ENCODE results near the gene KIF6. TPM values are rescaled to one million over a fixed set of nuclear protein-coding genes. Genes with fewer than 3 reads are reported as not detected.

The KIF6 gene
- polyA plus RNA-seq, 2 of the 4 experiments (the other 2 are of a cell fraction) = 0.05 to 0.39 TPM

- ATAC-seq = no peak
- CTCF ChIA-PET = no interaction called here
- H3K4me2 ChIP-seq = no peak overlapping the region
- POLR2A ChIA-PET = no interaction called here
- H3K27ac ChIP-seq = no peak overlapping the region
- DNase-seq (ENCODE audit: low read depth in 1 of 2, low spot score in 1 of 2) = no peak
- no peaks in the 10 kb centered on the region for H3K4me1 ChIP-seq
- no peak for FAIRE-seq
- no peaks in the 10 kb centered on the region for H3K9me3 ChIP-seq
- no peak for TF ChIP-seq GATA3 (IDR thresholded peaks at IDR 0.05; ENCODE audit: borderline replicate concordance)
- peak; percentile 20 for TF ChIP-seq MAFK (IDR thresholded peaks at IDR 0.05; ENCODE audit: partially characterized antibody)
- no peak overlapping the region for H3K4me3 ChIP-seq
These were observed 321.9 kb downstream of the KIF6 start for GRCh38 chr6:39403304-39403703.

GRCh38 chr6:39402239-39402751 is 322.9 kb downstream of the KIF6 start:
- H3K9me3 ChIP-seq = no peaks in the 10 kb centered on the region
- H3K4me3 ChIP-seq = no peak overlapping the region
- no peaks in the 10 kb centered on the region for H3K4me1 ChIP-seq
- WGBS (ENCODE audit: missing lambda C conversion rate) = 49% methylated on average over 5 of the region's 7 CpGs
- TF ChIP-seq ZNF302 (CRISPR knock-in tag; IDR thresholded peaks at IDR 0.05) (no peak), FOSB (CRISPR knock-in tag; IDR thresholded peaks at IDR 0.05) (no peak), RNF2 (IDR thresholded peaks at IDR 0.05; ENCODE audit: borderline replicate concordance, low read depth) (no peak), EHF (CRISPR knock-in tag; IDR thresholded peaks at IDR 0.05) (no peak), HDAC2 (IDR thresholded peaks at IDR 0.05) (no peak)
- TF ChIP-seq, protein P1, sequence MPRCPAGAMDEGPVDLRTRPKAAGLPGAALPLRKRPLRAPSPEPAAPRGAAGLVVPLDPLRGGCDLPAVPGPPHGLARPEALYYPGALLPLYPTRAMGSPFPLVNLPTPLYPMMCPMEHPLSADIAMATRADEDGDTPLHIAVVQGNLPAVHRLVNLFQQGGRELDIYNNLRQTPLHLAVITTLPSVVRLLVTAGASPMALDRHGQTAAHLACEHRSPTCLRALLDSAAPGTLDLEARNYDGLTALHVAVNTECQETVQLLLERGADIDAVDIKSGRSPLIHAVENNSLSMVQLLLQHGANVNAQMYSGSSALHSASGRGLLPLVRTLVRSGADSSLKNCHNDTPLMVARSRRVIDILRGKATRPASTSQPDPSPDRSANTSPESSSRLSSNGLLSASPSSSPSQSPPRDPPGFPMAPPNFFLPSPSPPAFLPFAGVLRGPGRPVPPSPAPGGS (IDR thresholded peaks at IDR 0.05) = no peak
- POLR2A ChIA-PET = no interaction called here
- ATAC-seq = no peak
- DNase-seq (ENCODE audit: low read depth in 1 of 2, low spot score in 1 of 2) = no peak
- FAIRE-seq = no peak
- no peak overlapping the region for H3K27ac ChIP-seq
- no peak overlapping the region for H3K4me2 ChIP-seq
- CTCF ChIA-PET = interaction anchor here (1.3 kb wide), 1 partner anchor 41 kb away, joined by 4 read pairs; no protein-coding TSS in a partner anchor

DNA sequence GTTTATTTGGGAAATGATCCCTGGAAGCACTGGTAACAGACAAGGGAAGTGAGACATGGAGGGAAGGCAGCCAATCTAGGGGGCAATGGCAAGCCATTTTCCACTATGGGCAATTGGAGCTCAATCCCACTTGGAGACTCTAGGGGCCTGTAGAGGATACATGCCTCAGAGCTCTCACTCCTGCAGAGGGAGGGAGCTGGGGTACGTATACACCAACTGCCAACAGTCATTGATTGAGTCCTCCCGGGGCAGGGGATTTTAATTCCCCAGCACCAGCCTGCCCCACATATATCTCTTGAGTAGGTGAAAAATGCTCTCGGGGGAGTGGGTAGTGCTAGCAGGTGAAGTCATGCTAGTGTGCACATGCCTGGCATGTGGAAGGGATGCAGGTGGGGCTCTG is 323.8 kb downstream of the KIF6 start:
- ChIA-PET CTCF (interaction anchor here (1.3 kb wide), 1 partner anchor 40 kb away, joined by 4 read pairs; no protein-coding TSS in a partner anchor), POLR2A (no interaction called here)
- 68% methylated on average over 3 of the region's 3 CpGs for WGBS (ENCODE audit: missing lambda C conversion rate)
- FAIRE-seq = no peak
- Histone ChIP-seq H3K27ac (no peak overlapping the region), H3K4me2 (no peak overlapping the region), H3K9me3 (no peaks in the 10 kb centered on the region), H3K4me1 (no peaks in the 10 kb centered on the region), H3K4me3 (no peak overlapping the region)
- DNase-seq (ENCODE audit: low read depth in 1 of 2, low spot score in 1 of 2) = no peak
- ATAC-seq = no peak
- TF ChIP-seq EHF (CRISPR knock-in tag; IDR thresholded peaks at IDR 0.05) (no peak), POLR2A (IDR thresholded peaks at IDR 0.05; ENCODE audit: low read length) (no peak), BHLHE40 (IDR thresholded peaks at IDR 0.05; ENCODE audit: low read depth, low read length) (no peak), FOSL2 (IDR thresholded peaks at IDR 0.05) (no peak), FOSL2 (CRISPR knock-in tag; IDR thresholded peaks at IDR 0.05) (no peak), PHF8 (IDR thresholded peaks at IDR 0.05; ENCODE audit: borderline replicate concordance, low read depth) (no peak), KDM5A (IDR thresholded peaks at IDR 0.05) (no peak), NFE2L2 (conservative IDR thresholded peaks at IDR 0.05; ENCODE audit: low read length) (no peak), RFX5 (IDR thresholded peaks at IDR 0.05) (no peak), EP300 (IDR thresholded peaks at IDR 0.05) (no peak), ATOH8 (CRISPR knock-in tag; IDR thresholded peaks at IDR 0.05; ENCODE audit: low read depth) (no peak), HDAC2 (IDR thresholded peaks at IDR 0.05) (no peak)
- TF ChIP-seq, protein P2, sequence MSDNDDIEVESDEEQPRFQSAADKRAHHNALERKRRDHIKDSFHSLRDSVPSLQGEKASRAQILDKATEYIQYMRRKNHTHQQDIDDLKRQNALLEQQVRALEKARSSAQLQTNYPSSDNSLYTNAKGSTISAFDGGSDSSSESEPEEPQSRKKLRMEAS (IDR thresholded peaks at IDR 0.05) = no peak
- TF ChIP-seq, protein P3, sequence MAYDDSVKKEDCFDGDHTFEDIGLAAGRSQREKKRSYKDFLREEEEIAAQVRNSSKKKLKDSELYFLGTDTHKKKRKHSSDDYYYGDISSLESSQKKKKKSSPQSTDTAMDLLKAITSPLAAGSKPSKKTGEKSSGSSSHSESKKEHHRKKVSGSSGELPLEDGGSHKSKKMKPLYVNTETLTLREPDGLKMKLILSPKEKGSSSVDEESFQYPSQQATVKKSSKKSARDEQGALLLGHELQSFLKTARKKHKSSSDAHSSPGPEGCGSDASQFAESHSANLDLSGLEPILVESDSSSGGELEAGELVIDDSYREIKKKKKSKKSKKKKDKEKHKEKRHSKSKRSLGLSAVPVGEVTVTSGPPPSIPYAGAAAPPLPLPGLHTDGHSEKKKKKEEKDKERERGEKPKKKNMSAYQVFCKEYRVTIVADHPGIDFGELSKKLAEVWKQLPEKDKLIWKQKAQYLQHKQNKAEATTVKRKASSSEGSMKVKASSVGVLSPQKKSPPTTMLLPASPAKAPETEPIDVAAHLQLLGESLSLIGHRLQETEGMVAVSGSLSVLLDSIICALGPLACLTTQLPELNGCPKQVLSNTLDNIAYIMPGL (CRISPR knock-in tag; IDR thresholded peaks at IDR 0.05; ENCODE audit: borderline replicate concordance) = no peak

Measured in A549 (cell line).